Stomach smooth muscle (tissue), 2 donors: ENCODE data around the gene YIPF4.
"Not testable (repeated sequence)": the region's sequence is repeated elsewhere in the genome, so short reads cannot be mapped to it uniquely, and the experiment has no call there.

ENCODE experiments used
- H3K27ac ChIP-seq: one replicate; pipeline ENCODE4 v1.7.0; 2013; ENCODE audit warnings: mild to moderate bottlenecking, low read length, inconsistent platforms
- H3K27me3 ChIP-seq, 2 donors: one replicate each; pipeline ENCODE4 v1.7.0; 2013; ENCODE audit warnings: low read length in 2 of 2; ENCODE audit not compliant: insufficient read depth in 2 of 2, control insufficient read depth in 1 of 2
- H3K36me3 ChIP-seq, 2 donors: one replicate each; pipeline ENCODE4 v1.7.0; 2013; ENCODE audit warnings: low read length in 2 of 2; ENCODE audit not compliant: control insufficient read depth in 2 of 2, insufficient read depth in 2 of 2
- H3K4me1 ChIP-seq: one replicate; pipeline ENCODE4 v1.7.0; 2013; ENCODE audit warnings: low read length; ENCODE audit not compliant: control insufficient read depth, insufficient read depth
- H3K4me3 ChIP-seq, 2 donors: one replicate each; pipeline ENCODE4 v1.7.0; 2013; ENCODE audit warnings: low read length in 2 of 2
- H3K9ac ChIP-seq, 2 donors: one replicate each; pipeline ENCODE4 v1.7.0; 2013; ENCODE audit warnings: low read length in 2 of 2, mild to moderate bottlenecking in 1 of 2
- H3K9me3 ChIP-seq, 2 donors: one replicate each; pipeline ENCODE4 v1.7.0; 2013; ENCODE audit warnings: low read length in 2 of 2; ENCODE audit not compliant: control insufficient read depth in 2 of 2
- donor health status: healthy.
- donor health status: Pancreatic carcinoma.

Gene YIPF4

DNA sequence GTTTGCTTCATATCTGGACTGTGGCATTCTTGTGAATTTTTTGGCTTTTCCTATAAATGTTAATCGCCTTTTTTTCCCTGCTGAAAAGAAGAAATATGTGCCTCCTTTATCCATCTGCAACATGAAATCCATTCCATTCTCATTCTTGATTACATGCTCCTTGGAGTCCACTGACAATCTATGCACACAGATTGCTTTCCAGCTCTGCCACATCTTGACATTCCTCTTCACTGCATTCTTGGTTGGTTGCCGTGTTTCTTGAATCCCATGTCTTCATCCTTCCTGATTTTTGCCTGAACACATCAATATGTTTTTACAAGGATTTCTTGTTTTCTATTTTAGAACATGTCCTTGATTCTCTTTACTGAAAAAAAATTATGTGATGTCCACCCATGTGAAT lies 52.4 kb downstream of the YIPF4 start:
- Histone ChIP-seq H3K27me3 (no peaks in the 10 kb centered on the region), H3K4me1 (no peaks in the 10 kb centered on the region), H3K4me3 (no peak overlapping the region), H3K9ac (no peak overlapping the region), H3K27ac (no peak overlapping the region), H3K36me3 (no peaks in the 10 kb centered on the region), H3K9me3 (no peaks in the 10 kb centered on the region)

DNA sequence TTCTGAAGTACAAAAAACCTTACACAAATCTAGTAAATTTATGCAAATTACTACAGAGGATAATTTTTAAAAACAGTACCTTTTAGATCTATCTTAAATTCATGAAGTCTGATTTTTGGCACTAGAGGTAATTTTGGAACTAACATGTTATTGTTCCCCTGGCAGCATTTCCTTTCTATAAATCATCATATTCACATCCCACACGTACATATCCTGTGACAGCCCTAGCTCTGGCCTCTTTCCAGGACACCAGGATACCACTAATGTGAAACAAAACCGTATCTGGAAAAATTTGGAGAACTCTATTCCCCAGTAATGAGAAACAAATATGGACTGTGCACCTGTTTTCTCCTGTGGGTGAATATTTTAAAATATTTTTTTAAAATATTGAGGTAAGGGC lies 65.1 kb downstream of the YIPF4 start:
- H3K9me3 ChIP-seq = no peaks in the 10 kb centered on the region
- no peaks in the 10 kb centered on the region for H3K27me3 ChIP-seq
- H3K9ac ChIP-seq = no peak overlapping the region
- H3K36me3 ChIP-seq = no peaks in the 10 kb centered on the region
- no peak overlapping the region for H3K4me3 ChIP-seq
- H3K27ac ChIP-seq = no peak overlapping the region
- H3K4me1 ChIP-seq = no peaks in the 10 kb centered on the region

DNA sequence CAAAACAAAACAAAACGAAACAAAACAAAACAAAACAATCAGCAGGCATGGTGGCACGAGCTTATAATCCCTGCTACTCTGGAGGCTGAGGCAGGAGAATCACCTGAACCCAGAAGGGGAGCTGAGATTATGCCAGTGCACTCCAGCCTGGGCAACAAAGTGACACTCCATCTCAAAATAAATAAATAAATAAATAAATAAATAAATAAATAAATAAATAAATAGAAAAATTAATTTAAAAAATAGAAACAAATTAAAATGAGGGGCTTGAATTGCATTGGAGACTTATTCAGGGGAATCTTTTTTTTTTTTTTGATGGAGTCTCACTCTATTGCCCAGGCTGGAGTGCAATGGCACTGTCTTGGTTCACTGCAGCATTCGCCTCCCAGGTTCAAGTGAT lies 73.1 kb downstream of the YIPF4 start:
- H3K4me1 ChIP-seq, H3K27ac ChIP-seq, H3K36me3 ChIP-seq, H3K9ac ChIP-seq, H3K27me3 ChIP-seq, H3K4me3 ChIP-seq, H3K9me3 ChIP-seq: not testable (repeated sequence)

DNA sequence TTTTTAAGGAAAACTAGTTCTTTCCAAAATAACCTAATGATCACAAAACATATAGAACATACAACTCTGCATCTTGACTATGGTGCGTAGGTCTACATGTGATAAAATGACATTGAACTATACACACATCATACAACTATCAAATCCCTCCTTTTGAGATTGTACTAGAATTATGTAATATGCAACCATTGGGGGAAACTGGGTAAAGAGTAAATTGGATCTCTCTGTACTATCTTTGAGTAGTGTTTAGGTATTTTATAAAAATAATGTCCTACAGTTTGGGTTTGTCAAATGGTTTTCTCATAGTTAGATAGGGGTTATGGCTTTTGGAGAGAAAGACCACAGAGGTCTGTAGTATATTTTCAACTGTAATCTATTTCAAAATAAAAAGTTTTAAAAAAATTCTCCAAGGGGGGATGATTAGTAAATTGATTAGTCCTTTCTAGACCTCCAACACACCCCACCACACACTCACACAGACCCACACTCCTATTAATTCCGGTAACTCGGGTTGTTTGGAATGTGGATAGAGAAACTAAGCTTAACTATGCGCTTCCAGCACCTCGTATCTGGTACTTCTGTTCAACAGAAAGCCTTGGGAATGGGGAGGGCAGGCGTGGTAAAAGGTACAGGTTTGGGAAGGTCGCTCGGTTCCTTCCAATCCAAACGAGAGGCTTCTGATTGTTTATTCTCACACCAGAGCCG lies 78.4 kb downstream of the YIPF4 start:
- H3K27ac ChIP-seq = peak overlapping the region; percentile 92
- peaks cover 6% of the 10 kb centered on the region for H3K4me1 ChIP-seq
- peak overlapping the region; percentile 64 to 95 for H3K4me3 ChIP-seq
- H3K27me3 ChIP-seq = no peaks in the 10 kb centered on the region
- H3K9me3 ChIP-seq = no peaks in the 10 kb centered on the region
- H3K9ac ChIP-seq = peak overlapping the region; percentile 69 to 93
- no peaks in the 10 kb centered on the region for H3K36me3 ChIP-seq

DNA sequence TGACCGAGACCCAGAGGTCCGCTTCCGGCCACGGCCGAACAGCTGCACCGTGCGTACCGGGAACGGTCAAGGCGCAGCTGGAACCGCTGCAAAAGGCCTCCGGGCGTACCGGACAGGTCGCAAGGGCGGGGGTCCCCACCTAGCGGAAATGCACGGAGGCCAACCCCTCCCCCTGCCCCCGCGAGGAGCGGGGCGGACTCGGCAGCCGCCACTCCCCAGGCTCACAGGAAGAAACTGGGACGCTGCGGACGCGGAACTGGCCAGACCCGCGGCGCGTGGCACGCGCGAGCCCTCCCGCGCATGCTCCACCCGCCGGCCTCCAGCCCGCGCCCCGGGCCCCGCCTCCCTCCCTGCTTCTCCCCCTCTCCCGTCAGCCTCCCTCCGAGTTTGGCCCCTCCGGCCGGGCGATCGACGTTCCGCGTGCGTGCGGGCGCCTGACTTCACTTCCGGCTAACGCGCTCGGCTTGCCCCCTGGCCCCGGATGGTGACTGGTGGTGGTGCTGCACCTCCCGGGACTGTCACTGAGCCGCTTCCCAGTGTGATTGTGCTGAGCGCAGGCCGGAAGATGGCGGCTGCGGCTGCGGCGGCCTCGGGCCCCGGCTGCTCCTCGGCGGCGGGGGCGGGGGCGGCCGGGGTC lies 79.1 kb downstream of the YIPF4 start, which contains the start of gene BIRC6:
BIRC6 (plus strand) TSS at position 343 of the 637 bp plus-strand sequence; CDS start at position 482, 139 bp downstream.
- no peaks in the 10 kb centered on the region for H3K9me3 ChIP-seq
- peak within 1 kb of the TSS; percentile 88 to 95 for H3K9ac ChIP-seq
- peak within 1 kb of the TSS; percentile 64 to 95 for H3K4me3 ChIP-seq
- peak within 1 kb of the TSS; percentile 92 for H3K27ac ChIP-seq
- no peaks in the 10 kb centered on the region for H3K36me3 ChIP-seq
- H3K4me1 ChIP-seq = peaks cover 9% of the 10 kb centered on the region
- H3K27me3 ChIP-seq = no peaks in the 10 kb centered on the region

DNA sequence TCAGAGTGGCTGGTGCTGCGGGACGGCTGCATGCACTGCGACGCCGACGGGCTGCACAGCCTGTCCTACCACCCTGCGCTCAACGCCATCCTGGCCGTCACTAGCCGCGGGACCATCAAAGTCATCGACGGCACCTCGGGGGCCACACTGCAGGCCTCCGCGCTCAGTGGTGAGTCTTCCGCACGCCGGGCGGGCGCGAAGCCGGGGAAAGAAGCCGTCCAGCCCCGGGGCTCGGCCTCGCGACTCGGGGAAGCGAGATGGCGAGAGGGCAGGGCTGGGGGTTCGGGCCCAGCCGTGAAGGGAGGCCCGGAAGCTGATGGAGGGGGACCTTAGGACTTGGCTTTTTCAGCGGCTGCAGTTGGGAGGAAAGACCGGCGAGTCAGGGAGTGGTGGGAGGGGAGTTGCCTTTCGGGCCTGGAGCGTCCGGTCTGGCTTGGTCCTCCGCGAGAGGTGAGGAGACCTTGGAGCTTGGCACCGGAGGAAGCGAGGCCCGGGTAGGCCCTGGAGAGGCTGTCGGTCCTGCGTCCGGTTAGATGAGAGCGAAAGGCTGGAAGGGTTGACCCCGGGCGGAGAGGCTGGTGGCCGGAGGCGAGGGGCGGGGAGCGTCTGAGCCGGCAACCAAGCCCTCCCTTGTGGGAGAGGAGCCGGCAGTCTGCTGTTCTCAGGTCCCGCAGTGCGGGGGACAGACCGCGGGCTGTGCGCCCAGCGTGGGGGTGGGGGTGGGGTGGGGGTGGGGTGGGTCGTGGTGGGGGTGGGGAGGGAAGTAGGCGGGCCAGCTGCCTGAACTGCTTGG lies 79.8 kb downstream of the YIPF4 start:
- Histone ChIP-seq H3K4me3 (peak overlapping the region; percentile 87 to 95), H3K27me3 (no peaks in the 10 kb centered on the region), H3K4me1 (peaks cover 9% of the 10 kb centered on the region), H3K36me3 (no peaks in the 10 kb centered on the region), H3K9ac (peak overlapping the region; percentile 88 to 95), H3K27ac (peak overlapping the region; percentile 92), H3K9me3 (no peaks in the 10 kb centered on the region)

DNA sequence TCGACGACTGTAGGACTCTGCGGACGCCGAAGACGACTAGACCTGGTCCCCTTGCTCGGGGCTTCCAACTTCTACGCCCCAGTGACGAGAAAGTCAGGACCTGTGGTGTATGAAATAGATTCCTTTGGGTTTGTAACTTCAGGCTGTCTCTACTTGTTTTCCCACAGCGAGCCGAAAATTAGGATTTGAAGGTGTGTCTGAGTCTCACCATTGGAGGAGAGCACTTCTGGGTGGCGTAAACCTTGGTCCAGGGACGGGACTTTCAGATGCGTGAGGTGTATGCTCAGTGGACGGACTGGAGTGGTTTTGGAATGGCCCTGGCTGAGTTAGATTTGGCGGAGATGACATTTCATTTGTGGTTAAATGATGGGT lies 80.4 kb downstream of the YIPF4 start:
- H3K9ac ChIP-seq = peak overlapping the region; percentile 61 to 80
- peak overlapping the region; percentile 25 for H3K27ac ChIP-seq
- H3K36me3 ChIP-seq = no peaks in the 10 kb centered on the region
- no peaks in the 10 kb centered on the region for H3K27me3 ChIP-seq
- peaks cover 9% of the 10 kb centered on the region for H3K4me1 ChIP-seq
- H3K9me3 ChIP-seq = no peaks in the 10 kb centered on the region
- peak overlapping the region; percentile 87 to 95 for H3K4me3 ChIP-seq

DNA sequence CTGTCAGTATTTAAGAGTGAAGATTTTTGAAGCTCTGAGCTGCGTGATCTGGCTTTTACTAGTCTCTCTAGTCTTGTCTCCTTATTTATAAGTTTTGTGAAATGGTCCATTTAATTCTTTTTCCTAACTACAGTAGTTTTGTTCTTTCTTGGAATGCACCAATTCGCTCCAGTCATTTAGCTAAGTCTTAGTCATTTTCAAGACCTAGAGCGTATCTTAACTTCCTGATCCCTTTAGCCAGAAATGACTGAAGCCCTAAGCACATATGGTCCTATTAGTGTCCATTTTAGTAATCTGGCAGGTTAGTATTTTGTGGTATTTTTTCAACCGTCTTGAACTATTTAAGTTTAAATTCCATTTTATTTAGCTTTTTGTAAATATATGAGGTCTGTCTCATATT lies 82.7 kb downstream of the YIPF4 start:
- Histone ChIP-seq H3K27ac (no peak overlapping the region), H3K36me3 (no peaks in the 10 kb centered on the region), H3K27me3 (no peaks in the 10 kb centered on the region), H3K4me1 (peaks cover 9% of the 10 kb centered on the region), H3K4me3 (peak overlapping the region in 1 of 2 donors; percentile 22), H3K9me3 (no peaks in the 10 kb centered on the region), H3K9ac (peak overlapping the region in 1 of 2 donors; percentile 13)

DNA sequence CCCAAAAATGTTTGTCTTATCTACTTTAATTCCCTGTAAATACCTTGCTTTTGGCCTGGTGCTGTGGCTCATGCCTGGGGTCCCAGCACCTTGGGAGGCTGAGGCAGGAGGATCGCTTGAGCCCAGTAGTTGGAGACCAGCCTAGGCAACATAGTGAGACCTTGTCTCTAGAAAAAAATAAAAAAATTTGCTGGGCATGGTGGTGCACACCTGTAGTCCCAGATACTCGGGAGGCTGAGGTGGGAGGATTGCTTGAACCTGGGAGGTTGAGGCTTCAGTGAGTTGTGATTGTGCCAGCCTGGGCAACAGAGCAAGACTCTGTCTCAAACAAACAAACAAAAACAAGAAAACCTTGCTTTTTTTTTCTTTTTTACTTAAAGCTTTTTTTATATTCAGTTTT lies 85.3 kb downstream of the YIPF4 start:
- H3K4me1 ChIP-seq, H3K9ac ChIP-seq, H3K27ac ChIP-seq, H3K4me3 ChIP-seq, H3K27me3 ChIP-seq, H3K36me3 ChIP-seq, H3K9me3 ChIP-seq: not testable (repeated sequence)

DNA sequence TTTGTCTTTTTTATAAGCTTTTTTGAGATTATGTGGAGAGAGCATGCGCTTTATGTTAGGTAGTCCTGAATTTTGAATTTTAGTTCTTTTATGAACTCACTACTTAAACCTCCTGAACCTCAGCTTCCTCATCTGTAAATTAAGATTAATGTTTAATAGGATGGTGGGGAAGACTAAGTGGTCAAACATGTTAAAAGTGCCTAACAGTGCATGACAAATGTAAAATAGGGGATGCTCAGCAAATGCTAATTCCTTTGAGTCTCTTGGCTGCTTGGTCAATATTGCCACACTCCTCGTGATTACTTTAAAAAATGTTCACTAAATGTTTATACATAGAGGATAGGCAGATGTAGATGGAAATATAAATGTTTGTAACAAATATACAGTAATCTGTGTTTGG lies 85.9 kb downstream of the YIPF4 start:
- H3K4me3 ChIP-seq = no peak overlapping the region
- H3K4me1 ChIP-seq = peaks cover 10% of the 10 kb centered on the region
- H3K36me3 ChIP-seq = no peaks in the 10 kb centered on the region
- no peak overlapping the region for H3K9ac ChIP-seq
- no peaks in the 10 kb centered on the region for H3K27me3 ChIP-seq
- H3K9me3 ChIP-seq = no peaks in the 10 kb centered on the region
- H3K27ac ChIP-seq = no peak overlapping the region
